Loucy (cell line): ENCODE measurements around the gene CDR2.

Experiments used
- CTCF ChIP-seq: fragments of 200-600 bp; sonication (generic); conservative IDR thresholded peaks from 2 replicates; pipeline ENCODE4 v1.5.1; 2014; ENCODE audit warnings: mild to moderate bottlenecking, antibody characterized with exemption, low read length
- EZH2phosphoT487 ChIP-seq: fragments of 200-600 bp; IDR thresholded peaks from 2 replicates; pipeline ENCODE4 v1.6.1; 2018; ENCODE audit warnings: antibody characterized with exemption, mild to moderate bottlenecking, moderate library complexity, borderline replicate concordance

GRCh38 chr16:22379656-22380055 is 5.2 kb upstream of the CDR2 start:
- TF ChIP-seq CTCF: no peak
- TF ChIP-seq EZH2phosphoT487: no peak
